ENCODE results near the gene AFAP1L2. TPM values are rescaled to one million over a fixed set of nuclear protein-coding genes. Genes with fewer than 3 reads are reported as not detected.

The AFAP1L2 gene
- total and polyA plus RNA-seq, 4 experiments from 2014 or later: 0.50 to 4.3 (median 2.3) TPM

DNA sequence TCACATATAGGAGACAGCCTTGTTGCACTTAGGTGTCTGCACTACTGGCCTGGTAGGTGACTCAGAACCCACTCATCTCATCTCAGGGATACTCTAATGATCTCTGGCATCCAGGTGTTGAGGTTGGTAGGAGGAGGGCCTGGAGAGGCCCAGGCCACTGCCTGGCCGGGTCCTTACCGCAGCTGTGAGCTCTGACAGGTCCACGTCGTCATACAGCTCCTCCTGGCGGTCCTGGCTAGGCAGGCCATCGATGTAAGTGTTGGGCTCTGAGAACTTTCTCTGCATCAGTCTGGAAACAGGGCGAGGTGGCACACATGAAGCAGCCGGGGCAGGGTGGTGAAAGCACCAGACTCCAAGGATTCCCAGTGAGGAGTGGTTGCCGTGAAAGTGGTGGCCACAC, 103.1 kb downstream of the AFAP1L2 start:
- H3K4me3 Mint-ChIP-seq: no peak overlapping the region
- peaks cover 5 to 13% (median 8%) of the 10 kb centered on the region in 4 donors for H3K4me1 Mint-ChIP-seq
- peaks cover 0 to 9% (median 5%) of the 10 kb centered on the region in 8 donors for H3K9me3 Mint-ChIP-seq
- no peaks in the 10 kb centered on the region for H3K27me3 ChIP-seq (ENCODE audit: insufficient read depth, low read length)
- H3K36me3 ChIP-seq (ENCODE audit: insufficient read depth, low read length): no peaks in the 10 kb centered on the region
- H3K27ac Mint-ChIP-seq: no peak overlapping the region
- peaks cover 0 to under 1% of the 10 kb centered on the region in 2 donors for H3K9me3 ChIP-seq (ENCODE audit: control insufficient read depth in 1 of 2, low read length in 2 of 2)
- H3K27me3 Mint-ChIP-seq: no peaks in the 10 kb centered on the region
- POLR2A ChIA-PET (ENCODE audit: partially characterized antibody): no interaction called here
- intact Hi-C loops (cut with micrococcal nuclease): loop anchor here (5.0 kb wide), 1 partner anchor 241 kb away; no protein-coding TSS in a partner anchor
- no peak overlapping the region for H3K27ac ChIP-seq (ENCODE audit: low read depth, low read length)
- CTCF ChIA-PET (ENCODE audit: partially characterized antibody): interaction anchor here (1.4 kb wide), 1 partner anchor 11 kb away, joined by 3 read pairs; no protein-coding TSS in a partner anchor
- no peak for DNase-seq
- peaks cover 29 to 32% of the 10 kb centered on the region in 2 donors for H3K36me3 Mint-ChIP-seq
- H3K4me1 ChIP-seq (ENCODE audit: insufficient read depth, low read length): peaks cover 7% of the 10 kb centered on the region
- H3K4me3 ChIP-seq (ENCODE audit: low read length in 2 of 2): no peak overlapping the region

DNA sequence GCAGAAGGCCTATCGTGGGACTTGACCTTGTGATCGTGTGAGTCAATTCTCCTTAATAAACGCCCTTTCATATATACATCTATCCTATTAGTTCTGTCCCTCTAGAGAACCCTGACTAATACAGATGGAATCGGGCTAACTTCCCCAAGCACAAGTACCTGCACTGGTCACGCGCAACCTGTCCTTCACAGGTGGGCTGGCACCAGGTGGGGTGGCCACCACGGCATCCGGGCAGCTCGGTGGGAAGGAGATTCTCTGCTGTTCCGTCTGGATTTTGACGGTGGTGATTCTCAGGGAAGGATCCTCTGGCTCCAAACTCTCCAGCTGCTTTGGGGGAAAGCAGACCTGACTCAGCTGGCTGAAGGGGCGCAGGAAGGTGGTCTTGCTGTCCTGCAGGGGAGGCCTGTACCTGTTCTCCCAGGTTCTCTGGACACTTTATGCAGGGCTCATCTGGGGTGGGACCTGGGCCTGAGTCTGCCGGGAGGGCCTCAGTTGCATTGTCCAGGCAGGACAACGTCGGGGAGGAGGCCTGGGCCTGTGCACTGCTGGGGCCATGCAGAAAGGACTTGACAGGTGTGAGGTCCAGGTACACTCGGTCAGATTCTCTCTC, 104.2 kb downstream of the AFAP1L2 start:
- Mint-ChIP-seq H3K27me3 (no peaks in the 10 kb centered on the region), H3K36me3 (peaks cover 40 to 41% of the 10 kb centered on the region in 2 donors), H3K4me3 (no peak overlapping the region), H3K9me3 (peaks cover 0 to 18% (median 15%) of the 10 kb centered on the region in 8 donors), H3K4me1 (peaks cover 5 to 13% (median 8%) of the 10 kb centered on the region in 4 donors), H3K27ac (no peak overlapping the region)
- Histone ChIP-seq H3K27ac (ENCODE audit: low read depth, low read length) (no peak overlapping the region), H3K27me3 (ENCODE audit: insufficient read depth, low read length) (no peaks in the 10 kb centered on the region), H3K4me1 (ENCODE audit: insufficient read depth, low read length) (peaks cover 7% of the 10 kb centered on the region), H3K4me3 (ENCODE audit: low read length in 2 of 2) (no peak overlapping the region), H3K36me3 (ENCODE audit: insufficient read depth, low read length) (no peaks in the 10 kb centered on the region), H3K9me3 (ENCODE audit: control insufficient read depth in 1 of 2, low read length in 2 of 2) (peaks cover 0 to 5% of the 10 kb centered on the region in 2 donors)
- ChIA-PET CTCF (ENCODE audit: partially characterized antibody) (interaction anchor here (1.4 kb wide), 1 partner anchor 12 kb away, joined by 3 read pairs; no protein-coding TSS in a partner anchor), POLR2A (ENCODE audit: partially characterized antibody) (no interaction called here)
- no peak for DNase-seq
- intact Hi-C loops (cut with micrococcal nuclease): loop anchor here (5.0 kb wide), 1 partner anchor 242 kb away; no protein-coding TSS in a partner anchor

- H3K27me3 Mint-ChIP-seq: no peaks in the 10 kb centered on the region
- ChIA-PET CTCF (ENCODE audit: partially characterized antibody) (interaction anchor here (1.0 kb wide), 1 partner anchor 489 kb away, joined by 3 read pairs; no protein-coding TSS in a partner anchor), POLR2A (ENCODE audit: partially characterized antibody) (no interaction called here)
- H3K4me1 Mint-ChIP-seq: no peaks in the 10 kb centered on the region
- Histone ChIP-seq H3K4me1 (ENCODE audit: insufficient read depth, low read length) (no peaks in the 10 kb centered on the region), H3K27ac (ENCODE audit: low read depth, low read length) (no peak overlapping the region), H3K4me3 (ENCODE audit: low read length in 2 of 2) (no peak overlapping the region), H3K27me3 (ENCODE audit: insufficient read depth, low read length) (no peaks in the 10 kb centered on the region), H3K9me3 (ENCODE audit: control insufficient read depth in 1 of 2, low read length in 2 of 2) (peaks cover 0 to 5% of the 10 kb centered on the region in 2 donors), H3K36me3 (ENCODE audit: insufficient read depth, low read length) (no peaks in the 10 kb centered on the region)
- H3K27ac Mint-ChIP-seq: no peak overlapping the region
- peaks cover 45 to 50% of the 10 kb centered on the region in 2 donors for H3K36me3 Mint-ChIP-seq
- no peak overlapping the region for H3K4me3 Mint-ChIP-seq
- intact Hi-C loops (cut with micrococcal nuclease): no loop called here
- DNase-seq: no peak
- peaks cover 0 to 26% (median 23%) of the 10 kb centered on the region in 8 donors for H3K9me3 Mint-ChIP-seq
Measured at GRCh38 chr10:114297136-114297705, 107.1 kb downstream of the AFAP1L2 start.

- no peaks in the 10 kb centered on the region for H3K36me3 ChIP-seq (ENCODE audit: insufficient read depth, low read length)
- no peak overlapping the region for H3K27ac Mint-ChIP-seq
- ChIA-PET CTCF (ENCODE audit: partially characterized antibody) (interaction anchor here (1.5 kb wide), 1 partner anchor 9 kb away, joined by 6 read pairs; no protein-coding TSS in a partner anchor), POLR2A (ENCODE audit: partially characterized antibody) (no interaction called here)
- H3K27me3 ChIP-seq (ENCODE audit: insufficient read depth, low read length): no peaks in the 10 kb centered on the region
- peaks cover 0 to 26% (median 23%) of the 10 kb centered on the region in 8 donors for H3K9me3 Mint-ChIP-seq
- peaks cover 43 to 45% of the 10 kb centered on the region in 2 donors for H3K36me3 Mint-ChIP-seq
- no peak overlapping the region for H3K27ac ChIP-seq (ENCODE audit: low read depth, low read length)
- intact Hi-C loops (cut with micrococcal nuclease): no loop called here
- H3K27me3 Mint-ChIP-seq: no peaks in the 10 kb centered on the region
- no peak overlapping the region for H3K4me3 ChIP-seq (ENCODE audit: low read length in 2 of 2)
- H3K4me3 Mint-ChIP-seq: no peak overlapping the region
- no peak for DNase-seq
- H3K9me3 ChIP-seq (ENCODE audit: control insufficient read depth in 1 of 2, low read length in 2 of 2): peaks cover 0 to 5% of the 10 kb centered on the region in 2 donors
- H3K4me1 ChIP-seq (ENCODE audit: insufficient read depth, low read length): no peaks in the 10 kb centered on the region
- H3K4me1 Mint-ChIP-seq: no peaks in the 10 kb centered on the region
Measured at GRCh38 chr10:114295393-114295792, 108.9 kb downstream of the AFAP1L2 start.

GRCh38 chr10:114294549-114294948, 109.8 kb downstream of the AFAP1L2 start:
- peaks cover 35 to 43% of the 10 kb centered on the region in 2 donors for H3K36me3 Mint-ChIP-seq
- ChIA-PET POLR2A (ENCODE audit: partially characterized antibody) (no interaction called here), CTCF (ENCODE audit: partially characterized antibody) (interaction anchor here (2.0 kb wide), 1 partner anchor 9 kb away, joined by 5 read pairs; no protein-coding TSS in a partner anchor)
- Histone ChIP-seq H3K27me3 (ENCODE audit: insufficient read depth, low read length) (no peaks in the 10 kb centered on the region), H3K36me3 (ENCODE audit: insufficient read depth, low read length) (no peaks in the 10 kb centered on the region), H3K4me1 (ENCODE audit: insufficient read depth, low read length) (no peaks in the 10 kb centered on the region), H3K9me3 (ENCODE audit: control insufficient read depth in 1 of 2, low read length in 2 of 2) (peaks cover 0 to 5% of the 10 kb centered on the region in 2 donors), H3K27ac (ENCODE audit: low read depth, low read length) (no peak overlapping the region), H3K4me3 (ENCODE audit: low read length in 2 of 2) (no peak overlapping the region)
- no peaks in the 10 kb centered on the region for H3K4me1 Mint-ChIP-seq
- intact Hi-C loops (cut with micrococcal nuclease): no loop called here
- no peak overlapping the region for H3K27ac Mint-ChIP-seq
- peaks cover 0 to 26% (median 23%) of the 10 kb centered on the region in 8 donors for H3K9me3 Mint-ChIP-seq
- H3K4me3 Mint-ChIP-seq: peak overlapping the region in 1 of 8 donors; percentile 14
- H3K27me3 Mint-ChIP-seq: no peaks in the 10 kb centered on the region
- DNase-seq: no peak

DNA sequence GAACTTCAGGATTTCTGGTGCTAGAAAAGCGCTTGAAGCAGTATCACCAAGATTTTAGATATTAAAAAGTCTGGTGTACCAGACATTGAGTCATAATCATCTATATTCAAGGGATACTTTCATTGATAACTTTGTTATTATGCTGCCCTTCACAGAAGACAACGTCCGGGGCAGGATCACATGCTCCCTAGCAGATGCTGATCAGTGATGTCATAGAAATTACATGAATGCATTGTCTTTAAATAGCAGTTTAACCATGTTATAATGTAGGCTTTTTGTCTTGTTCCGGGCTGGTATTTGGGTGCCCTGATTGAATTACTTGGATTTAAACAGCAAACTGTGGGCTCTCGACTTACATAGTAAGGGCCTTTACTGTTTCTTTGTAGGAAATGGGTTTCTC, 111.2 kb downstream of the AFAP1L2 start:
- intact Hi-C loops (cut with micrococcal nuclease): no loop called here

DNA sequence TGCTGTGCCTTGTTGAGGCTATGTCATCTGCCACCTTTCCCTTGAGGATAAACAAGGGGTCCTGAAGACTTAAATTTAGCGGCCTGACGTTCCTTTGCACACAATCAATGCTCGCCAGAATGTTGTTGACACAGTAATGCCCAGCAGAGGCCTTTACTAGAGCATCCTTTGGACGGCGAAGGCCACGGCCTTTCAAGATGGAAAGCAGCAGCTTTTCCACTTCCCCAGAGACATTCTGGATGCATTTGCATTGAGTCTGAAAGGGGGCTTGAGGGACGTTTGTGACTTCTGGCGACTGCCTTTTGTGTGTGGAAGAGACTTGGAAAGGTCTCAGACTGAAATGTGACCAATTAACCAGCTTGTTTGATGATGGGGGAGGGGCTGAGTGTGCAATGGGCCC, 112.8 kb downstream of the AFAP1L2 start:
- Mint-ChIP-seq H3K4me1 (no peaks in the 10 kb centered on the region), H3K36me3 (peaks cover 18 to 23% of the 10 kb centered on the region in 2 donors), H3K9me3 (peaks cover 0 to 22% (median 19%) of the 10 kb centered on the region in 8 donors), H3K4me3 (no peak overlapping the region), H3K27me3 (no peaks in the 10 kb centered on the region), H3K27ac (no peak overlapping the region)
- ChIA-PET POLR2A (ENCODE audit: partially characterized antibody) (no interaction called here), CTCF (ENCODE audit: partially characterized antibody) (no interaction called here)
- H3K27ac ChIP-seq (ENCODE audit: low read depth, low read length): no peak overlapping the region
- intact Hi-C loops (cut with micrococcal nuclease): no loop called here
- H3K27me3 ChIP-seq (ENCODE audit: insufficient read depth, low read length): no peaks in the 10 kb centered on the region
- H3K4me3 ChIP-seq (ENCODE audit: low read length in 2 of 2): no peak overlapping the region
- H3K9me3 ChIP-seq (ENCODE audit: control insufficient read depth in 1 of 2, low read length in 2 of 2): peaks cover 0 to 5% of the 10 kb centered on the region in 2 donors
- H3K36me3 ChIP-seq (ENCODE audit: insufficient read depth, low read length): no peaks in the 10 kb centered on the region
- DNase-seq: no peak
- no peaks in the 10 kb centered on the region for H3K4me1 ChIP-seq (ENCODE audit: insufficient read depth, low read length)

More for the DNA sequence above, 111.2 kb downstream of the AFAP1L2 start:
- peaks cover 0 to 5% of the 10 kb centered on the region in 2 donors for H3K9me3 ChIP-seq (ENCODE audit: control insufficient read depth in 1 of 2, low read length in 2 of 2)
- Mint-ChIP-seq H3K27me3 (no peaks in the 10 kb centered on the region), H3K27ac (no peak overlapping the region), H3K4me1 (no peaks in the 10 kb centered on the region), H3K9me3 (peaks cover 0 to 26% (median 23%) of the 10 kb centered on the region in 8 donors), H3K4me3 (no peak overlapping the region), H3K36me3 (peaks cover 30 to 37% of the 10 kb centered on the region in 2 donors)
- H3K27ac ChIP-seq (ENCODE audit: low read depth, low read length): no peak overlapping the region
- no peak for DNase-seq
- ChIA-PET POLR2A (ENCODE audit: partially characterized antibody) (no interaction called here), CTCF (ENCODE audit: partially characterized antibody) (interaction anchor here (2.0 kb wide), 1 partner anchor 11 kb away, joined by 5 read pairs; no protein-coding TSS in a partner anchor)
- H3K36me3 ChIP-seq (ENCODE audit: insufficient read depth, low read length): no peaks in the 10 kb centered on the region
- H3K4me1 ChIP-seq (ENCODE audit: insufficient read depth, low read length): no peaks in the 10 kb centered on the region
- H3K27me3 ChIP-seq (ENCODE audit: insufficient read depth, low read length): no peaks in the 10 kb centered on the region
- no peak overlapping the region for H3K4me3 ChIP-seq (ENCODE audit: low read length in 2 of 2)
